ENCODE data around the gene ZNF480.

The ZNF480 gene

DNA sequence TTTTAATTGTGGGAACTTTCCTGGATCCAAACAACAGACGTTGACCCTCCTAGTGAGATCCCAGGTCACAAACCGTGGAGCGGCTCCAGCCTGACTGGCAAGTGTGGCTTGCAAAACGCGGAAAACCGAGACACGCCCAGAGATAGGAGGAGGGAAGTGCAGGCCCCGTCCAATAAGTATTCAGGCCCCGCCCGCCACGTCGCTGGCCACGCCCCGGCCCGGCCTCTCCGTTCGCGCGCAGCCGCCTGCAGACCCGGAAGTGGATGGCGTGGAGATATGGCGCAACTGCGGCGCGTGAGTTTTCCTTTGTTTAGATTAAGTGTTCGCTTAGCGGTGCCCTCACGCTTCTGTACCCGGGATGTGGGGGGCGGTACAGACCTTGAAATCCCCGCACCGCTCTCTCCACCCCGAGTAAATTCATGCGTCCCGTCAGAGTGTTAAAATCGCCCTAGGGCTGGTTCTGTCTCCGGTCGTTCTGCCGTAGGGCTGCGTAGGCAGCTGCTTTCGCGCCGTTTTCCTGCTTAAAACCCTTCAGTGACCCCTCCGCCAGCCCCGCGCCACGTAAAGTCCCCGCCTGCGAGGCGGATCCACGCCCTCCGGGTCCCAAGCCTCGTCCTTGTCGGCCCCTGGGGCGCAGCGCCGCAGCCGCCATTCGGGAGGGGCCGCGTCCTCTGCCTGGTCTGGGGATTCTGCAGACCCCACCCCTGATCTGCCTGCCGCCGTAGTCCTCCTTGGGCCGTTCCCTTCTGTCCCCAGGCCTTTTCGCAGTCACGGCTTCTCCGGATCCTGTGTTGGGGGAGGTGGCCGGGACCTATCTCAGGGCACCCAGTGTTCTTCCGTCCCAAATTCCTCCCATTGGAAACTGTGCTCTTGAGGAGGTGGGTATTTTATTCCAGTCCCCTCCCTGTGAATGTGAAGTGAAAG is 27.4 kb upstream of the ZNF480 start, which contains the start of gene ZNF766:
Gene ZNF766 (plus strand): TSS at position 250 of the 924 bp plus-strand sequence. CDS start 27 bp downstream, at position 277.
- H2BK15ac ChIP-seq (ENCODE audit: low read length), result no peak within 1 kb of the TSS
- peaks cover 0 to 1% of the 10 kb centered on the region in 2 donors for H3K4me1 ChIP-seq (ENCODE audit: control insufficient read depth in 2 of 2, insufficient read depth in 1 of 2, low read depth in 1 of 2, low read length in 2 of 2)
- no peak within 1 kb of the TSS for H4K8ac ChIP-seq (ENCODE audit: low read depth, low read length)
- no peak within 1 kb of the TSS for H3K14ac ChIP-seq (ENCODE audit: low read length)
- peaks cover 9 to 38% of the 10 kb centered on the region in 2 donors for H3K36me3 ChIP-seq (replicated peaks in 1 of 2; ENCODE audit: control insufficient read depth in 2 of 2, insufficient read depth in 2 of 2, low read length in 2 of 2)
- H3K18ac ChIP-seq (ENCODE audit: low read length), result peak within 1 kb of the TSS; percentile 98
- peak within 1 kb of the TSS; percentile 19 for H4K91ac ChIP-seq (ENCODE audit: low read depth, low read length, poor library complexity)
- no peak within 1 kb of the TSS for H2BK12ac ChIP-seq (ENCODE audit: low read length)
- H2AFZ ChIP-seq (ENCODE audit: low read length), result peak within 1 kb of the TSS; percentile 92
- no peaks in the 10 kb centered on the region for H3K27me3 ChIP-seq (ENCODE audit: control insufficient read depth in 3 of 3, insufficient read depth in 3 of 3, low read depth in 1 of 3, low read length in 3 of 3)
- H2BK5ac ChIP-seq (ENCODE audit: low read length), result no peak within 1 kb of the TSS
- H2AK5ac ChIP-seq (ENCODE audit: low read depth, low read length), result peak within 1 kb of the TSS; percentile 89
- no CpG with 5 or more reads among the region's 70 CpGs for WGBS, 2 donors (ENCODE audit: extremely low coverage in 2 of 2, insufficient read length in 2 of 2, insufficient replicate concordance in 1 of 2)
- peaks cover 6% of the 10 kb centered on the region for H3K79me1 ChIP-seq (ENCODE audit: low read depth, low read length)
- peak within 1 kb of the TSS; percentile 92 for H3K23ac ChIP-seq (ENCODE audit: low read depth, low read length, poor library complexity)
- H3K9ac ChIP-seq (ENCODE audit: low read depth, low read length, poor library complexity), result peak within 1 kb of the TSS; percentile 99
- no peak within 1 kb of the TSS for H2BK120ac ChIP-seq (ENCODE audit: low read depth, low read length)
- H3K4me3 ChIP-seq (ENCODE audit: low read length in 2 of 2), result peak within 1 kb of the TSS; percentile 91 to 95
- H3K4ac ChIP-seq (ENCODE audit: low read length), result no peak within 1 kb of the TSS
- H3K9me3 ChIP-seq (replicated peaks in 1 of 2; ENCODE audit: control insufficient read depth in 2 of 2, insufficient read depth in 1 of 2, low read depth in 1 of 2, low read length in 2 of 2), result peaks cover 9 to 36% of the 10 kb centered on the region in 2 donors
- H3K4me2 ChIP-seq (ENCODE audit: insufficient read depth, low read length, poor library complexity, severe bottlenecking), result peak within 1 kb of the TSS; percentile 74
- peak; percentile 90 for DNase-seq (ENCODE audit: low spot score)
- peak within 1 kb of the TSS; percentile 76 for H3K27ac ChIP-seq (replicated peaks; ENCODE audit: low read length)

DNA sequence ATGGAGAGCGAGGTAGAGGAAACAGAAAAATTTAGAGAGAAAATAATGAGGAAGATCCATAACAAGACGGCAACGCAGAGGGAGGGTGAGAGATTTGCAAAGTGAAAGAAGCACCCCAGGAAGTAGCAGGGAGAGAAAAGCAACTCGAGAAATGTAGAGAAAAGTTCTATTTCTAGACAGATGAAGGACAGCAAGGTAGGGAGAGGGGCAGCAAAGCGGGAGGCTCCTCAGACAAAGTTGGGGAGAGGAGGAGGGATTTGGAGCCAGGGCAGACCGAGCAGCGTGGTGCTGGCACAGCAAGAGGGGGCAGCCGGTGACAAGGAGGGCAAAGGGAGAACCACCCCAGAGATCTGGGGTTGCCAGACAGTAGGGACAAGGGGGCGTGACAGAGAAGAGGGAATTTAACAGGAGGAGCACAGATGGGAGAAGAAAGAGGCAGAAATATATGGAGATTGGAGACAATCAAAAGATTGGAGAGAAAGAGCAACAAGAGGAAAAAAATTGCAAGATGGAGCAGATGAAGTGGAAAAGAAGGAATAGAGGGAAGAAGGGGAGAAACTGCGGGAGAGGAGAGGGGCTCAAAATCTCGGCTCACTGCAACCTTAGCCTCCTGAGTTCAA is 26.6 kb upstream of the ZNF480 start:
- Histone ChIP-seq H2BK120ac (ENCODE audit: low read depth, low read length) (no peak overlapping the region), H3K4me2 (ENCODE audit: insufficient read depth, low read length, poor library complexity, severe bottlenecking) (peak overlapping the region; percentile 74), H2AK5ac (ENCODE audit: low read depth, low read length) (no peak overlapping the region), H4K8ac (ENCODE audit: low read depth, low read length) (no peak overlapping the region), H3K18ac (ENCODE audit: low read length) (no peak overlapping the region), H2BK12ac (ENCODE audit: low read length) (no peak overlapping the region), H3K4me3 (ENCODE audit: low read length in 2 of 2) (peak overlapping the region; percentile 91 to 95), H3K23ac (ENCODE audit: low read depth, low read length, poor library complexity) (peak overlapping the region; percentile 32), H3K14ac (ENCODE audit: low read length) (no peak overlapping the region), H3K27me3 (ENCODE audit: control insufficient read depth in 3 of 3, insufficient read depth in 3 of 3, low read depth in 1 of 3, low read length in 3 of 3) (no peaks in the 10 kb centered on the region), H2BK15ac (ENCODE audit: low read length) (no peak overlapping the region), H3K79me1 (ENCODE audit: low read depth, low read length) (peaks cover 8% of the 10 kb centered on the region), H3K9ac (ENCODE audit: low read depth, low read length, poor library complexity) (peak overlapping the region; percentile 2), H3K9me3 (replicated peaks in 1 of 2; ENCODE audit: control insufficient read depth in 2 of 2, insufficient read depth in 1 of 2, low read depth in 1 of 2, low read length in 2 of 2) (peaks cover 9 to 43% of the 10 kb centered on the region in 2 donors), H3K27ac (replicated peaks; ENCODE audit: low read length) (no peak overlapping the region), H3K4ac (ENCODE audit: low read length) (no peak overlapping the region), H3K4me1 (ENCODE audit: control insufficient read depth in 2 of 2, insufficient read depth in 1 of 2, low read depth in 1 of 2, low read length in 2 of 2) (peaks cover 0 to 1% of the 10 kb centered on the region in 2 donors), H4K91ac (ENCODE audit: low read depth, low read length, poor library complexity) (no peak overlapping the region), H2BK5ac (ENCODE audit: low read length) (no peak overlapping the region), H2AFZ (ENCODE audit: low read length) (peak overlapping the region; percentile 92), H3K36me3 (replicated peaks in 1 of 2; ENCODE audit: control insufficient read depth in 2 of 2, insufficient read depth in 2 of 2, low read length in 2 of 2) (peaks cover 11 to 46% of the 10 kb centered on the region in 2 donors)
- no CpG with 5 or more reads among the region's 11 CpGs for WGBS, 2 donors (ENCODE audit: extremely low coverage in 2 of 2, insufficient read length in 2 of 2, insufficient replicate concordance in 1 of 2)
- no peak for DNase-seq (ENCODE audit: low spot score)

DNA sequence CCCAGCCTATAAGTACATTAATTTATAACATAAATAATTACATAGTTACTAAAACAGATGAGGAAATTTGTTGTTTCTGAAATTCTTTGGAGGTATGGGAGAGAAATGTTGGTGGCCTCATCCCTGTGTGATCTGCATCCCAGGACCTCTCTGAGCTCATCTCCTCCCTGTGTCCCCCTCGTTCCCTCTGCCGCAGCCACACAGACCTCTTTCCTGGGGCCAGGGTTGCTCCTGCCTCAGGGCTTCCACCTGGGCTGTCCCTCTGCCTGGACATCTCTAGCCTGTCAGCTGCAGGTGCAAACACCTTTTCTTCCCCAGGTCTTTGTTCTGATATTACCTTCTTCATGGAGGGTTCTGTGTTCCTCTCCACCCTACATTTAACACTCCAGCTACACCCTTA is 23.7 kb upstream of the ZNF480 start:
- Histone ChIP-seq H4K8ac (ENCODE audit: low read depth, low read length) (no peak overlapping the region), H3K4ac (ENCODE audit: low read length) (no peak overlapping the region), H3K18ac (ENCODE audit: low read length) (no peak overlapping the region), H3K4me2 (ENCODE audit: insufficient read depth, low read length, poor library complexity, severe bottlenecking) (no peak overlapping the region), H2BK5ac (ENCODE audit: low read length) (peak overlapping the region; percentile 43), H3K79me1 (ENCODE audit: low read depth, low read length) (peaks cover 14% of the 10 kb centered on the region), H2AFZ (ENCODE audit: low read length) (no peak overlapping the region), H3K9ac (ENCODE audit: low read depth, low read length, poor library complexity) (no peak overlapping the region), H3K14ac (ENCODE audit: low read length) (no peak overlapping the region), H2AK5ac (ENCODE audit: low read depth, low read length) (no peak overlapping the region), H2BK15ac (ENCODE audit: low read length) (no peak overlapping the region), H3K23ac (ENCODE audit: low read depth, low read length, poor library complexity) (no peak overlapping the region), H2BK120ac (ENCODE audit: low read depth, low read length) (no peak overlapping the region), H3K9me3 (replicated peaks in 1 of 2; ENCODE audit: control insufficient read depth in 2 of 2, insufficient read depth in 1 of 2, low read depth in 1 of 2, low read length in 2 of 2) (peaks cover 12 to 69% of the 10 kb centered on the region in 2 donors), H3K4me3 (ENCODE audit: low read length in 2 of 2) (no peak overlapping the region), H2BK12ac (ENCODE audit: low read length) (no peak overlapping the region), H3K4me1 (ENCODE audit: control insufficient read depth in 2 of 2, insufficient read depth in 1 of 2, low read depth in 1 of 2, low read length in 2 of 2) (peaks cover 0 to 1% of the 10 kb centered on the region in 2 donors), H3K27me3 (ENCODE audit: control insufficient read depth in 3 of 3, insufficient read depth in 3 of 3, low read depth in 1 of 3, low read length in 3 of 3) (no peaks in the 10 kb centered on the region), H4K91ac (ENCODE audit: low read depth, low read length, poor library complexity) (no peak overlapping the region), H3K36me3 (replicated peaks in 1 of 2; ENCODE audit: control insufficient read depth in 2 of 2, insufficient read depth in 2 of 2, low read length in 2 of 2) (peaks cover 13 to 73% of the 10 kb centered on the region in 2 donors), H3K27ac (replicated peaks; ENCODE audit: low read length) (no peak overlapping the region)
- WGBS, 2 donors (ENCODE audit: extremely low coverage in 2 of 2, insufficient read length in 2 of 2, insufficient replicate concordance in 1 of 2), result no CpG with 5 or more reads among the region's 2 CpGs
- DNase-seq (ENCODE audit: low spot score), result no peak

DNA sequence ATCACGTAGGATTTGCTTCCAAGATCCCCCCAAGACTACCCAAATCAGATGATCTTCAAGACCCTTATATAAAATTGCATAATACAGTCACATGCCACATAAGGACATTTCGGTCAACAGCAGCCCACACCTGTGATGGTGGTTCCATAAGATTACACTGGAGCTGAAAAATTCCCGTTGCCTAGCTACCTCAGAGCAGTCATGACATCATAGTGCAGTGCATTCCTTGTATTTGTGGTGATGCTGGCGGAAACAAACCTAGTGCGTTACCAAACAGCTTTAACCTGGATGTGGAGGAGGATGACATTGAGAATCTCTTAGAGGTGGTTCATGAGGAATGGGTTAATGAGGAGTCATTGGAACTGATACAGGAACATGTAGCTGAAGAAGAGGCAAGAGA is 22.8 kb upstream of the ZNF480 start:
- Histone ChIP-seq H3K4me1 (ENCODE audit: control insufficient read depth in 2 of 2, insufficient read depth in 1 of 2, low read depth in 1 of 2, low read length in 2 of 2) (peaks cover 0 to 1% of the 10 kb centered on the region in 2 donors), H2AFZ (ENCODE audit: low read length) (no peak overlapping the region), H2AK5ac (ENCODE audit: low read depth, low read length) (no peak overlapping the region), H3K9me3 (replicated peaks in 1 of 2; ENCODE audit: control insufficient read depth in 2 of 2, insufficient read depth in 1 of 2, low read depth in 1 of 2, low read length in 2 of 2) (peaks cover 12 to 75% of the 10 kb centered on the region in 2 donors), H2BK5ac (ENCODE audit: low read length) (no peak overlapping the region), H4K8ac (ENCODE audit: low read depth, low read length) (no peak overlapping the region), H3K79me1 (ENCODE audit: low read depth, low read length) (peaks cover 15% of the 10 kb centered on the region), H4K91ac (ENCODE audit: low read depth, low read length, poor library complexity) (no peak overlapping the region), H3K18ac (ENCODE audit: low read length) (no peak overlapping the region), H3K14ac (ENCODE audit: low read length) (no peak overlapping the region), H3K23ac (ENCODE audit: low read depth, low read length, poor library complexity) (no peak overlapping the region), H3K4me3 (ENCODE audit: low read length in 2 of 2) (no peak overlapping the region), H3K36me3 (replicated peaks in 1 of 2; ENCODE audit: control insufficient read depth in 2 of 2, insufficient read depth in 2 of 2, low read length in 2 of 2) (peaks cover 15 to 77% of the 10 kb centered on the region in 2 donors), H3K4ac (ENCODE audit: low read length) (no peak overlapping the region), H3K9ac (ENCODE audit: low read depth, low read length, poor library complexity) (no peak overlapping the region), H2BK12ac (ENCODE audit: low read length) (no peak overlapping the region), H2BK15ac (ENCODE audit: low read length) (no peak overlapping the region), H3K27me3 (ENCODE audit: control insufficient read depth in 3 of 3, insufficient read depth in 3 of 3, low read depth in 1 of 3, low read length in 3 of 3) (no peaks in the 10 kb centered on the region), H3K4me2 (ENCODE audit: insufficient read depth, low read length, poor library complexity, severe bottlenecking) (no peak overlapping the region), H3K27ac (replicated peaks; ENCODE audit: low read length) (no peak overlapping the region), H2BK120ac (ENCODE audit: low read depth, low read length) (no peak overlapping the region)
- no CpG with 5 or more reads among the region's 5 CpGs for WGBS, 2 donors (ENCODE audit: extremely low coverage in 2 of 2, insufficient read length in 2 of 2, insufficient replicate concordance in 1 of 2)
- no peak for DNase-seq (ENCODE audit: low spot score)
